Motor neuron (in vitro differentiated cells): Measurements from ENCODE around the gene TRIP6. TPM values are rescaled to one million over a fixed set of nuclear protein-coding genes. Genes with fewer than 3 reads are reported as not detected.

Experiments used
- ATAC-seq, 8 experiments: fragments of 200-7000 bp; cut with Tn5 transposase; replicated peaks in 6 of 8; 2 replicates each; pipeline ENCODE4 v1.8.0; 2021; ENCODE audit warnings: mild to moderate bottlenecking in 8 of 8, moderate library complexity in 8 of 8
- H3K27ac ChIP-seq, 2 donors: fragments of 250-450 bp; sonication (Bioruptor Pico); 2 replicates each; pipeline ENCODE4 v1.9.0; 2021; ENCODE audit warnings: antibody characterized with exemption in 2 of 2, mild to moderate bottlenecking in 2 of 2, moderate library complexity in 1 of 2
- H3K4me1 ChIP-seq, 2 donors: fragments of 250-450 bp; sonication (Bioruptor Pico); replicated peaks in 1 of 2; 2 replicates each; pipeline ENCODE4 v1.6.1; 2021; ENCODE audit warnings: antibody characterized with exemption in 2 of 2, mild to moderate bottlenecking in 2 of 2, moderate library complexity in 1 of 2
- H3K4me3 ChIP-seq, 5 donors: fragments of 250-450 bp; sonication (Bioruptor Pico); 2 replicates each; pipeline ENCODE4 v1.9.0; 2021; ENCODE audit warnings: antibody characterized with exemption in 5 of 5, mild to moderate bottlenecking in 5 of 5, moderate library complexity in 4 of 5
- WGBS, 10 experiments: fragments of 450-650 bp; shearing (Covaris generic); methylation state at CpG; one replicate each; pipeline ENCODE4 v1.0.0; 2022; 5-methylcytosine and 5-hydroxymethylcytosine counted together
- in situ Hi-C, 9 experiments: fragments of 400-800 bp; cut with MboI; loops; one replicate each; pipeline ENCODE4 v1.15.0; 2021; ENCODE audit warnings: low sequenced_read_pairs in 9 of 9, low pct_unique_long_range_greater_than_20kb in 2 of 9; ENCODE audit not compliant: unreplicated experiment in 9 of 9
- total RNA-seq, 8 experiments: library from RNA; unstranded; fragments of 300-600 nt; gene quantifications; 2 replicates each; pipeline versions ENCODE4 v1.2.3 to v1.2.4, GENCODE V29; 2022

Gene TRIP6
- total RNA-seq, 8 experiments from 2014 or later, result 3.0 to 90.1 (median 22.4) TPM

GRCh38 chr7:100826514-100827329, 40.5 kb upstream of the TRIP6 start:
- peak in 6 of 8 experiments; percentile 22 to 59 (median 48) for ATAC-seq
- WGBS, 10 experiments, result 0 to 4% (median 0%) methylated on average over 1 to 12 of the region's 71 CpGs; no CpG with 5 or more reads in 6 of the 10 experiments
- Histone ChIP-seq H3K4me1 (peaks cover 0 to 8% of the 10 kb centered on the region in 2 donors), H3K4me3 (peak overlapping the region; percentile 39 to 63 (median 47)), H3K27ac (no peak overlapping the region)
- in situ Hi-C loops, result loop anchor here in 1 of 9 experiments (25.0 kb wide), 1 partner anchor 114 kb away; the partner anchor contains the start of genes EPO and POP7

GRCh38 chr7:100827330-100828226, 39.6 kb upstream of the TRIP6 start, which contains the start of gene EPHB4:
TSS of gene EPHB4 (minus strand) at chr7:100827523. CDS start at chr7:100827030, 493 bp downstream.
- ATAC-seq, result peak; percentile 73 to 88 (median 79)
- Histone ChIP-seq H3K4me1 (peaks cover 0 to 8% of the 10 kb centered on the region in 2 donors), H3K27ac (no peak within 1 kb of the TSS), H3K4me3 (peak within 1 kb of the TSS; percentile 39 to 63 (median 47))
- WGBS, 10 experiments, result 0 to 10% (median 7%) methylated on average over 2 to 8 of the region's 80 CpGs; no CpG with 5 or more reads in 5 of the 10 experiments
- in situ Hi-C loops, result loop anchor here in 1 of 9 experiments (25.0 kb wide), 1 partner anchor 115 kb away; the partner anchor contains the start of genes EPO and POP7

GRCh38 chr7:100829150-100829716, 38.0 kb upstream of the TRIP6 start:
- H3K4me1 ChIP-seq, result peaks cover 0 to 8% of the 10 kb centered on the region in 2 donors
- ATAC-seq, result no peak
- WGBS, 10 experiments, result 42 to 100% (median 73%) methylated on average over 2 to 10 of the region's 20 CpGs; no CpG with 5 or more reads in 6 of the 10 experiments
- H3K4me3 ChIP-seq, result no peak overlapping the region
- in situ Hi-C loops, result loop anchor here in 1 of 9 experiments (25.0 kb wide), 1 partner anchor 117 kb away; the partner anchor contains the start of genes EPO and POP7
- H3K27ac ChIP-seq, result no peak overlapping the region

GRCh38 chr7:100830396-100830795, 36.8 kb upstream of the TRIP6 start:
- no peak overlapping the region for H3K27ac ChIP-seq
- no peak overlapping the region for H3K4me3 ChIP-seq
- in situ Hi-C loops, result loop anchor here in 1 of 9 experiments (25.0 kb wide), 1 partner anchor 118 kb away; the partner anchor contains the start of genes EPO and POP7
- ATAC-seq, result no peak
- 7 to 95% (median 73%) methylated on average over 2 to 4 of the region's 4 CpGs for WGBS, 10 experiments
- peaks cover 0 to 8% of the 10 kb centered on the region in 2 donors for H3K4me1 ChIP-seq

- WGBS, 10 experiments, result 53 to 100% (median 92%) methylated on average over 1 to 5 of the region's 5 CpGs; no CpG with 5 or more reads in 1 of the 10 experiments
Measured at GRCh38 chr7:100832281-100832633, 34.9 kb upstream of the TRIP6 start.

GRCh38 chr7:100835903-100836811, 31.0 kb upstream of the TRIP6 start:
- no peak overlapping the region for H3K4me3 ChIP-seq
- 35 to 59% methylated on average over 3 to 12 of the region's 17 CpGs; no CpG with 5 or more reads in 8 of the 10 experiments for WGBS, 10 experiments
- ATAC-seq, result peak in 7 of 8 experiments; percentile 5 to 53 (median 21)
- in situ Hi-C loops, result loop anchor here in 1 of 9 experiments (25.0 kb wide), 1 partner anchor 124 kb away; the partner anchor contains the start of genes EPO and POP7
- H3K4me1 ChIP-seq, result peaks cover 12 to 13% of the 10 kb centered on the region in 2 donors
- H3K27ac ChIP-seq, result peak overlapping the region; percentile 2 to 89

More at GRCh38 chr7:100832281-100832633, 34.9 kb upstream of the TRIP6 start:
- no peak for ATAC-seq
- no peak overlapping the region for H3K4me3 ChIP-seq
- in situ Hi-C loops, result loop anchor here in 1 of 9 experiments (25.0 kb wide), 1 partner anchor 120 kb away; the partner anchor contains the start of genes EPO and POP7
- H3K4me1 ChIP-seq, result peaks cover 12 to 21% of the 10 kb centered on the region in 2 donors
- H3K27ac ChIP-seq, result no peak overlapping the region

GRCh38 chr7:100836812-100837098, 30.4 kb upstream of the TRIP6 start:
- WGBS, 10 experiments, result no CpG with 5 or more reads among the region's 6 CpGs
- Histone ChIP-seq H3K27ac (peak overlapping the region; percentile 74 to 89), H3K4me3 (peak overlapping the region; percentile 26 to 42 (median 34)), H3K4me1 (peaks cover 12 to 13% of the 10 kb centered on the region in 2 donors)
- in situ Hi-C loops, result loop anchor here in 1 of 9 experiments (25.0 kb wide), 1 partner anchor 124 kb away; the partner anchor contains the start of genes EPO and POP7
- peak in 2 of 8 experiments; percentile 1 to 18 for ATAC-seq

- H3K4me3 ChIP-seq, result peak overlapping the region; percentile 26 to 42 (median 34)
- peak overlapping the region; percentile 74 to 89 for H3K27ac ChIP-seq
- WGBS, 10 experiments, result 2 to 33% (median 17%) methylated on average over 2 to 29 of the region's 37 CpGs
- in situ Hi-C loops, result loop anchor here in 1 of 9 experiments (25.0 kb wide), 1 partner anchor 125 kb away; the partner anchor contains the start of genes EPO and POP7
- peaks cover 12 to 13% of the 10 kb centered on the region in 2 donors for H3K4me1 ChIP-seq
- ATAC-seq, result peak; percentile 92 to 99 (median 97)
Measured at GRCh38 chr7:100837099-100837836, 29.9 kb upstream of the TRIP6 start.

- 89 to 96% (median 93%) methylated on average over 2 to 10 of the region's 18 CpGs; no CpG with 5 or more reads in 6 of the 10 experiments for WGBS, 10 experiments
- H3K4me1 ChIP-seq, result peaks cover 12 to 13% of the 10 kb centered on the region in 2 donors
- in situ Hi-C loops, result loop anchor here in 1 of 9 experiments (25.0 kb wide), 1 partner anchor 127 kb away; the partner anchor contains the start of genes EPO and POP7
- H3K27ac ChIP-seq, result no peak overlapping the region
- no peak overlapping the region for H3K4me3 ChIP-seq
- no peak for ATAC-seq
Measured at GRCh38 chr7:100839361-100839760, 27.8 kb upstream of the TRIP6 start.

- ATAC-seq, result no peak
- 22 to 81% (median 39%) methylated on average over 5 to 8 of the region's 8 CpGs; no CpG with 5 or more reads in 1 of the 10 experiments for WGBS, 10 experiments
- Histone ChIP-seq H3K4me1 (peaks cover 12 to 13% of the 10 kb centered on the region in 2 donors), H3K4me3 (no peak overlapping the region), H3K27ac (no peak overlapping the region)
- in situ Hi-C loops, result loop anchor here in 1 of 9 experiments (25.0 kb wide), 1 partner anchor 128 kb away; the partner anchor contains the start of genes EPO and POP7
Measured at GRCh38 chr7:100840470-100841100, 26.6 kb upstream of the TRIP6 start.
